Activated CD4-positive, CD25-positive, alpha-beta regulatory T cell treated with anti-CD3 and anti-CD28 coated beads, Interleukin-2, amount 50 U/mL, for 16 hours (primary cell): ENCODE results near the gene ACSL6.

ENCODE experiments used
- DNase-seq: peaks from one replicate; pipeline ENCODE4 v3.0.0-alpha.2; 2020; ENCODE audit warnings: low read depth, low spot score

ACSL6 gene

GRCh38 chr5:131979816-131980215 lies 31.6 kb downstream of the ACSL6 start:
- DNase-seq = no peak

GRCh38 chr5:131977212-131977604 lies 34.2 kb downstream of the ACSL6 start:
- DNase-seq = no peak

- no peak for DNase-seq
These were observed 34.8 kb downstream of the ACSL6 start for GRCh38 chr5:131976414-131977211.

GRCh38 chr5:131974956-131975726 lies 36.3 kb downstream of the ACSL6 start:
- no peak for DNase-seq

- no peak for DNase-seq
These were observed 36.9 kb downstream of the ACSL6 start for GRCh38 chr5:131974622-131974955.

- DNase-seq = no peak
These were observed 37.4 kb downstream of the ACSL6 start for GRCh38 chr5:131974016-131974415.

GRCh38 chr5:131973089-131973712 lies 38.3 kb downstream of the ACSL6 start:
- DNase-seq = no peak

GRCh38 chr5:131968396-131968954 lies 43.0 kb downstream of the ACSL6 start:
- DNase-seq = no peak

- DNase-seq = no peak
These were observed 44.9 kb downstream of the ACSL6 start for GRCh38 chr5:131966551-131966950.

- DNase-seq = no peak
These were observed 45.5 kb downstream of the ACSL6 start for GRCh38 chr5:131965826-131966415.

- DNase-seq = no peak
These were observed 51.6 kb downstream of the ACSL6 start for GRCh38 chr5:131959906-131960305.

- DNase-seq = no peak
These were observed 52.3 kb downstream of the ACSL6 start for GRCh38 chr5:131959136-131959535.

GRCh38 chr5:131957721-131958441 lies 53.6 kb downstream of the ACSL6 start:
- no peak for DNase-seq

GRCh38 chr5:131953969-131954368 lies 57.5 kb downstream of the ACSL6 start:
- no peak for DNase-seq

- DNase-seq = no peak
These were observed 59.1 kb downstream of the ACSL6 start for GRCh38 chr5:131952301-131952857.

GRCh38 chr5:131950706-131951105 lies 60.8 kb downstream of the ACSL6 start:
- no peak for DNase-seq

- no peak for DNase-seq
These were observed 64.0 kb downstream of the ACSL6 start for GRCh38 chr5:131947445-131947844.

GRCh38 chr5:131945551-131946168 lies 65.8 kb downstream of the ACSL6 start, which contains the start of gene MEIKIN:
Gene MEIKIN (minus strand): TSS chr5:131945663. CDS start chr5:131945505, 158 bp downstream.
- no peak for DNase-seq

- no peak for DNase-seq
These were observed 66.5 kb downstream of the ACSL6 start for GRCh38 chr5:131944702-131945550.
